ENCODE measurements around the gene ABHD17C. TPM values are rescaled to one million over a fixed set of nuclear protein-coding genes. Genes with fewer than 3 reads are reported as not detected.

ABHD17C gene
- polyA plus RNA-seq, 2 of the 4 experiments (the other 2 are of a cell fraction): 14.0 to 23.7 TPM

GRCh38 chr15:80745888-80746287 lies 50.8 kb downstream of the ABHD17C start:
- Histone ChIP-seq H3K4me2 (no peak overlapping the region), H3K9me3 (no peaks in the 10 kb centered on the region), H3K4me1 (peaks cover 46% of the 10 kb centered on the region), H3K27ac (no peak overlapping the region), H3K4me3 (no peak overlapping the region)
- peak; percentile 88 for FAIRE-seq
- DNase-seq (ENCODE audit: low read depth in 1 of 2, low spot score in 1 of 2): no peak
- ChIA-PET CTCF (interaction anchor here (1.0 to 1.6 kb wide), 3 partner anchors 28 to 224 kb away, joined by 3 to 4 read pairs (median 3); no protein-coding TSS in a partner anchor), POLR2A (no interaction called here)
- WGBS (ENCODE audit: missing lambda C conversion rate): 92% methylated on average over 1 of the region's 1 CpG
- no peak for TF ChIP-seq MAZ (IDR thresholded peaks at IDR 0.05; ENCODE audit: borderline replicate concordance, low read depth, low read length)
- TF ChIP-seq RCOR1 (IDR thresholded peaks at IDR 0.05; ENCODE audit: low read depth, low read length): no peak
- TF ChIP-seq, protein P1, sequence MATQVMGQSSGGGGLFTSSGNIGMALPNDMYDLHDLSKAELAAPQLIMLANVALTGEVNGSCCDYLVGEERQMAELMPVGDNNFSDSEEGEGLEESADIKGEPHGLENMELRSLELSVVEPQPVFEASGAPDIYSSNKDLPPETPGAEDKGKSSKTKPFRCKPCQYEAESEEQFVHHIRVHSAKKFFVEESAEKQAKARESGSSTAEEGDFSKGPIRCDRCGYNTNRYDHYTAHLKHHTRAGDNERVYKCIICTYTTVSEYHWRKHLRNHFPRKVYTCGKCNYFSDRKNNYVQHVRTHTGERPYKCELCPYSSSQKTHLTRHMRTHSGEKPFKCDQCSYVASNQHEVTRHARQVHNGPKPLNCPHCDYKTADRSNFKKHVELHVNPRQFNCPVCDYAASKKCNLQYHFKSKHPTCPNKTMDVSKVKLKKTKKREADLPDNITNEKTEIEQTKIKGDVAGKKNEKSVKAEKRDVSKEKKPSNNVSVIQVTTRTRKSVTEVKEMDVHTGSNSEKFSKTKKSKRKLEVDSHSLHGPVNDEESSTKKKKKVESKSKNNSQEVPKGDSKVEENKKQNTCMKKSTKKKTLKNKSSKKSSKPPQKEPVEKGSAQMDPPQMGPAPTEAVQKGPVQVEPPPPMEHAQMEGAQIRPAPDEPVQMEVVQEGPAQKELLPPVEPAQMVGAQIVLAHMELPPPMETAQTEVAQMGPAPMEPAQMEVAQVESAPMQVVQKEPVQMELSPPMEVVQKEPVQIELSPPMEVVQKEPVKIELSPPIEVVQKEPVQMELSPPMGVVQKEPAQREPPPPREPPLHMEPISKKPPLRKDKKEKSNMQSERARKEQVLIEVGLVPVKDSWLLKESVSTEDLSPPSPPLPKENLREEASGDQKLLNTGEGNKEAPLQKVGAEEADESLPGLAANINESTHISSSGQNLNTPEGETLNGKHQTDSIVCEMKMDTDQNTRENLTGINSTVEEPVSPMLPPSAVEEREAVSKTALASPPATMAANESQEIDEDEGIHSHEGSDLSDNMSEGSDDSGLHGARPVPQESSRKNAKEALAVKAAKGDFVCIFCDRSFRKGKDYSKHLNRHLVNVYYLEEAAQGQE (IDR thresholded peaks at IDR 0.05): no peak
- TF ChIP-seq NFE2L2 (conservative IDR thresholded peaks at IDR 0.05; ENCODE audit: low read length): no peak
- no peak for TF ChIP-seq FOSL2 (IDR thresholded peaks at IDR 0.05)
- TF ChIP-seq FOSL2 (CRISPR knock-in tag; IDR thresholded peaks at IDR 0.05): no peak
- no peak for ATAC-seq

- no peak for ATAC-seq
- Histone ChIP-seq H3K4me1 (peaks cover 42% of the 10 kb centered on the region), H3K27ac (no peak overlapping the region), H3K9me3 (no peaks in the 10 kb centered on the region), H3K4me3 (no peak overlapping the region), H3K4me2 (no peak overlapping the region)
- DNase-seq (ENCODE audit: low read depth in 1 of 2, low spot score in 1 of 2): no peak
- ChIA-PET CTCF (interaction anchor here (0.7 to 1.0 kb wide), 2 partner anchors 10 to 180 kb away, joined by 3 to 6 read pairs; no protein-coding TSS in a partner anchor), POLR2A (no interaction called here)
- WGBS (ENCODE audit: missing lambda C conversion rate): 82% methylated on average over 16 of the region's 16 CpGs
- FAIRE-seq: no peak
- TF ChIP-seq MAX (IDR thresholded peaks at IDR 0.05) (no peak), RAD21 (conservative IDR thresholded peaks at IDR 0.05 in 1 of 2, IDR thresholded peaks at IDR 0.05 in 1 of 2) (0 out of 5 replicates have a peak, but pooled peaks of 1 of the 2 experiments have one; percentile 6)
Observed at GRCh38 chr15:80747317-80748053, 52.4 kb downstream of the ABHD17C start.

DNA sequence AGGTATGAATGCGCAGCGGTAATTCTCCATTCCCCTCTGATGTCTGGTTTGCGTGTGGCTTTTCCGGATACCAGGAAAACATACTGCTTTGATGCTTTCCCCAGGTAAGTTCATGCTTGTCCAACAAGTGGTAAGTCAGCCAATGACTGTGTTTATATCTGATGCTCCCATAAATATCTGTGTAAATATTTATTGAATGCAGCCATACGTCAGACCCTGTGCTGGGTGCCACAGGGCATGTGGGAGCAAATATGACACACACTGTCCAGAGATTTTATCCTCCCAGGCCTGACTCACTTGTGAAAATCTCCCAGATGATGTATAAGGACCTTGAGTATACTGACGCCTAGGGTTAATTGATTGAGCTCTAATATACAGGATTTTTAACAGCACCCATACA lies 54.5 kb downstream of the ABHD17C start:
- 65% methylated on average over 6 of the region's 6 CpGs for WGBS (ENCODE audit: missing lambda C conversion rate)
- Histone ChIP-seq H3K27ac (no peak overlapping the region), H3K4me1 (peaks cover 21% of the 10 kb centered on the region), H3K4me2 (peak overlapping the region; percentile 14; the same call in 2 of the 3 replicates), H3K4me3 (no peak overlapping the region), H3K9me3 (no peaks in the 10 kb centered on the region)
- TF ChIP-seq NFE2L2 (conservative IDR thresholded peaks at IDR 0.05; ENCODE audit: low read length): no peak
- TF ChIP-seq ZFP36 (IDR thresholded peaks at IDR 0.05; ENCODE audit: borderline replicate concordance, partially characterized antibody): no peak
- TF ChIP-seq FOSL2 (IDR thresholded peaks at IDR 0.05): no peak
- TF ChIP-seq FOSL2 (CRISPR knock-in tag; IDR thresholded peaks at IDR 0.05): peak; percentile 76
- peak; percentile 76 for TF ChIP-seq GATA3 (IDR thresholded peaks at IDR 0.05; ENCODE audit: borderline replicate concordance)
- TF ChIP-seq RAD21 (conservative IDR thresholded peaks at IDR 0.05 in 1 of 2, IDR thresholded peaks at IDR 0.05 in 1 of 2): no peak
- ATAC-seq (peak; percentile 90 to 91), FAIRE-seq (no peak), DNase-seq (ENCODE audit: low read depth in 1 of 2, low spot score in 1 of 2) (peak; percentile 21 to 79)
- ChIA-PET CTCF (interaction anchor here (0.7 to 2.1 kb wide), 6 partner anchors 11 to 182 kb away, joined by 3 to 8 read pairs (median 4); partner anchors contain the start of genes ABHD17C and CEMIP), POLR2A (no interaction called here)

GRCh38 chr15:80750575-80750974 lies 55.5 kb downstream of the ABHD17C start:
- ChIA-PET CTCF (interaction anchor here (0.8 to 2.1 kb wide), 3 partner anchors 11 to 183 kb away, joined by 4 to 8 read pairs (median 5); partner anchors contain the start of gene CEMIP), POLR2A (no interaction called here)
- H3K27ac ChIP-seq: no peak overlapping the region
- DNase-seq (ENCODE audit: low read depth in 1 of 2, low spot score in 1 of 2) (no peak), FAIRE-seq (peak; percentile 13), ATAC-seq (no peak)
- WGBS (ENCODE audit: missing lambda C conversion rate): 94% methylated on average over 4 of the region's 4 CpGs
- H3K9me3 ChIP-seq: no peaks in the 10 kb centered on the region
- no peak overlapping the region for H3K4me2 ChIP-seq
- peaks cover 13% of the 10 kb centered on the region for H3K4me1 ChIP-seq
- no peak overlapping the region for H3K4me3 ChIP-seq
- TF ChIP-seq RCOR1 (IDR thresholded peaks at IDR 0.05; ENCODE audit: low read depth, low read length) (no peak), ZFP36 (IDR thresholded peaks at IDR 0.05; ENCODE audit: borderline replicate concordance, partially characterized antibody) (no peak), RNF2 (IDR thresholded peaks at IDR 0.05; ENCODE audit: borderline replicate concordance, low read depth) (no peak), POLR2AphosphoS2 (conservative IDR thresholded peaks at IDR 0.05; ENCODE audit: low read length) (no peak), CEBPB (IDR thresholded peaks at IDR 0.05) (no peak), ATOH8 (CRISPR knock-in tag; IDR thresholded peaks at IDR 0.05; ENCODE audit: low read depth) (no peak), ESRRA (IDR thresholded peaks at IDR 0.05; ENCODE audit: borderline replicate concordance, low read length) (no peak), FOSL2 (IDR thresholded peaks at IDR 0.05) (no peak), FOSL2 (CRISPR knock-in tag; IDR thresholded peaks at IDR 0.05) (no peak), MAX (IDR thresholded peaks at IDR 0.05) (no peak), ELK1 (IDR thresholded peaks at IDR 0.05; ENCODE audit: low read depth, low read length) (no peak)
- TF ChIP-seq, protein P2, sequence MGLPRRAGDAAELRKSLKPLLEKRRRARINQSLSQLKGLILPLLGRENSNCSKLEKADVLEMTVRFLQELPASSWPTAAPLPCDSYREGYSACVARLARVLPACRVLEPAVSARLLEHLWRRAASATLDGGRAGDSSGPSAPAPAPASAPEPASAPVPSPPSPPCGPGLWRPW (IDR thresholded peaks at IDR 0.05): no peak

Data from A549 (cell line).